ENCODE results near the gene SYCP2. TPM values are rescaled to one million over a fixed set of nuclear protein-coding genes. Genes with fewer than 3 reads are reported as not detected.

Gene SYCP2
- total and polyA plus RNA-seq, 7 donors, result 0.50 to 7.8 (median 1.6) TPM

DNA sequence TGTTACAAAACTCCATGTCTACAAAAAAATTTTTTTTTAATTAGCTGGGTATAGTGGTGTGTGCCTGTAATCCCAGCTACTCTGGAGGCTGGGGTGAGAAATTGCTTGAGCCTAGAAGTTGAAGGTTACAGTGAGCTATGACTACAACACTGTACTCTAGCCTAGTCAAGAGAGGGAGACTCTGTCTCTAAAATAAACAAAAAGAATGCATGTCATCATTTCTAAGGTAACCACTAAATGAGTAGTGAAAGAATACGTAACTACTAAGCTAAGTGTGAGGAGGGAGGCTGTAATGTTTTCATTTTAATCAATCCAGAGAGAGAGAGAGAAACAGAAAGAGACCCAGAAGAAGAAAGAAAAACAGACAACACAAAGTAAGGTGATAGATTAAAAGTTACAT, 9.9 kb downstream of the SYCP2 start:
- no peak for DNase-seq
- Histone ChIP-seq H3K4me1 (peaks cover 0 to 4% (median 0%) of the 10 kb centered on the region in 4 donors), H3K4me3 (no peak overlapping the region), H3K27ac (no peak overlapping the region), H3K36me3 (no peaks in the 10 kb centered on the region), H3K27me3 (no peaks in the 10 kb centered on the region), H3K9me3 (no peaks in the 10 kb centered on the region)
- intact Hi-C loops (cut with DNase I), result no loop called here
- 92 to 98% methylated on average over 1 of the region's 1 CpG for WGBS, 2 donors
- TF ChIP-seq POLR2AphosphoS5 (IDR thresholded peaks at IDR 0.05), result no peak
- TF ChIP-seq, protein P1, sequence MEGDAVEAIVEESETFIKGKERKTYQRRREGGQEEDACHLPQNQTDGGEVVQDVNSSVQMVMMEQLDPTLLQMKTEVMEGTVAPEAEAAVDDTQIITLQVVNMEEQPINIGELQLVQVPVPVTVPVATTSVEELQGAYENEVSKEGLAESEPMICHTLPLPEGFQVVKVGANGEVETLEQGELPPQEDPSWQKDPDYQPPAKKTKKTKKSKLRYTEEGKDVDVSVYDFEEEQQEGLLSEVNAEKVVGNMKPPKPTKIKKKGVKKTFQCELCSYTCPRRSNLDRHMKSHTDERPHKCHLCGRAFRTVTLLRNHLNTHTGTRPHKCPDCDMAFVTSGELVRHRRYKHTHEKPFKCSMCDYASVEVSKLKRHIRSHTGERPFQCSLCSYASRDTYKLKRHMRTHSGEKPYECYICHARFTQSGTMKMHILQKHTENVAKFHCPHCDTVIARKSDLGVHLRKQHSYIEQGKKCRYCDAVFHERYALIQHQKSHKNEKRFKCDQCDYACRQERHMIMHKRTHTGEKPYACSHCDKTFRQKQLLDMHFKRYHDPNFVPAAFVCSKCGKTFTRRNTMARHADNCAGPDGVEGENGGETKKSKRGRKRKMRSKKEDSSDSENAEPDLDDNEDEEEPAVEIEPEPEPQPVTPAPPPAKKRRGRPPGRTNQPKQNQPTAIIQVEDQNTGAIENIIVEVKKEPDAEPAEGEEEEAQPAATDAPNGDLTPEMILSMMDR (IDR thresholded peaks at IDR 0.05), result no peak
- TF ChIP-seq POLR2A (IDR thresholded peaks at IDR 0.05), result no peak
- TF ChIP-seq EP300 (IDR thresholded peaks at IDR 0.05), result no peak

DNA sequence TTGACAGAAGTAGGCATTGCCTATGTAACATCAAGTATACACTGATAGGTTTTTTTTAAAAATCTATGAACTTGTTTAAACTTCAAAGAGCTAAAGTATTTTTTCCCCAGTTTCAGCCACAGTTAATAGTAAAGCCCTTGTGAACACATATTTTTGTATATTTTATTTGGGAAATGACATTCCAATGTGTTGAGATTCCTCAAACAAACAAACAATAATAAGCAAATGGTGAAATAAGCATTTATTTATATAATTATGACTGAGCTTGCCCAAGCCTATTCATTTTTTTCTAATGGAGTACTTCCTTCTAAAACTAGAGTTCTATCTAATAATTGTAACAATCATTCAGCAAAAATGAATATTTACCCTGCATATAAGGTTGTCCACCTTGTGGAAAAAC, 12.5 kb downstream of the SYCP2 start:
- no peak for TF ChIP-seq POLR2A (IDR thresholded peaks at IDR 0.05)
- no peak for TF ChIP-seq EP300 (IDR thresholded peaks at IDR 0.05)
- TF ChIP-seq, protein P1 (IDR thresholded peaks at IDR 0.05), result no peak
- TF ChIP-seq POLR2AphosphoS5 (IDR thresholded peaks at IDR 0.05), result no peak
- intact Hi-C loops (cut with DNase I), result no loop called here
- Histone ChIP-seq H3K4me3 (no peak overlapping the region), H3K27me3 (no peaks in the 10 kb centered on the region), H3K9me3 (no peaks in the 10 kb centered on the region), H3K4me1 (peaks cover 0 to under 1% (median 0%) of the 10 kb centered on the region in 4 donors), H3K36me3 (no peaks in the 10 kb centered on the region), H3K27ac (no peak overlapping the region)
- no peak for DNase-seq

DNA sequence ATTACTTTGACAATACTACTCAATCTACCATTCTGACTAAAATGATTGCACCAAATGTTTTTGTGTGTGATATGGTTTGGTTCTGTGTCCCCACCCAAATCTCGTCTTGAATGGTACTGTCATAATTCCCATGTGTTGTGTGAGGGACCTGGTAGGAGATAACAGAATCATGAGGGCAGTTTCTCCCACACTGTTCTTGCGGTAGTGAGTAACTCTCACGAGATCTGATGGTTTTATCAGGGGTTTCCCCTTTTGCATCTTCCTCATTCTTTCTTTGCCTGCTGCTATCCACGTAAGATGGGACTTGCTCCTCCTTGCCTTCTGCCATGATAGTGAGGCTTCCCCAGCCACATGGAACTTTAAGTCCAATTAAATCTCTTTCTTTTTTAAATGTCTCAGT, 20.8 kb downstream of the SYCP2 start:
- intact Hi-C loops (cut with DNase I), result no loop called here
- 40 to 58% methylated on average over 4 of the region's 4 CpGs for WGBS, 2 donors

DNA sequence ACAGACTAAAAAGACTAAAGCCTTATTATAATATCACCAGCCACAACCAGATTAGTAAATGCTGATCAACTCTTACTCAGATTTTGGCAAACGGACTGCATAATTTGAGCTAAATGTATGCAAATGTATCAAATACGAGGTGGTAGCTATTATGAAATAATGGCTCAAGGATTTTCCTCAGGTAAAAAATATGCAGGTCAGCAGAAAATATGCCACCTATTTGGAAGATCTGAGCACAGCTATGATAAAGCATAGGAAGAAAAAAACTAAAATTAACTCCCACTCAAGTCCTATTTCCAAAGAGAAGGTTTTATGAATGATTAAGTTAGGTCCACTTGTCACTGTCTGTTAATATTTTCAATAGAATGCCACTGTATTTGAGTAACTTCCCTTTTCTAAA, 22.4 kb downstream of the SYCP2 start:
- H3K36me3 ChIP-seq, result no peaks in the 10 kb centered on the region
- H3K4me1 ChIP-seq, result no peaks in the 10 kb centered on the region
- intact Hi-C loops (cut with DNase I), result no loop called here
- no peak for TF ChIP-seq EP300 (IDR thresholded peaks at IDR 0.05)
- TF ChIP-seq, protein P1 (IDR thresholded peaks at IDR 0.05), result no peak
- no peak for TF ChIP-seq POLR2AphosphoS5 (IDR thresholded peaks at IDR 0.05)
- TF ChIP-seq POLR2A (IDR thresholded peaks at IDR 0.05), result no peak
- WGBS, 2 donors, result 87% methylated on average over 2 of the region's 2 CpGs
- H3K9me3 ChIP-seq, result no peaks in the 10 kb centered on the region
- H3K27ac ChIP-seq, result no peak overlapping the region
- H3K4me3 ChIP-seq, result no peak overlapping the region
- no peak for DNase-seq
- no peaks in the 10 kb centered on the region for H3K27me3 ChIP-seq

More for the DNA sequence above, 20.8 kb downstream of the SYCP2 start:
- Histone ChIP-seq H3K27ac (no peak overlapping the region), H3K4me3 (no peak overlapping the region), H3K4me1 (no peaks in the 10 kb centered on the region), H3K36me3 (no peaks in the 10 kb centered on the region), H3K27me3 (no peaks in the 10 kb centered on the region), H3K9me3 (no peaks in the 10 kb centered on the region)
- no peak for TF ChIP-seq POLR2AphosphoS5 (IDR thresholded peaks at IDR 0.05)
- no peak for TF ChIP-seq POLR2A (IDR thresholded peaks at IDR 0.05)
- TF ChIP-seq, protein P1 (IDR thresholded peaks at IDR 0.05), result no peak
- TF ChIP-seq EP300 (IDR thresholded peaks at IDR 0.05), result no peak
- DNase-seq, result no peak

DNA sequence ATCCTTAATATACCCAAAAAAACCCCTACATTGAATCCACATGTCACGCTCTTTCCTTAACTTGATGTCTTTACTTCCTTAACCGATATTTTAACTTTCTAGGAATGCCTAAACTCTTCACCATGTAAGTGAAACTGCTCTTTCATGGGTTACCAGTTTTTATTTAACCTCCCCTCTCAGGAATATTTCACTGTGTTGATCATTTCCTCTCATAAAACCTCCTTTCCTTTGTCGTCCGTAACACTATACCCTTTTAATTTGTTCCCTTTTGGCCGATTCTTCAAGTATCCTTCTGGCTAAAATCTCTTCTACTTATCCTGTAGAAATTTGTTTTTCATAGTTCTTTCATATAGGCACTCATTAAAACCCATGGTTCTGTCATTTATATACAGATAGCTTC, 24.6 kb downstream of the SYCP2 start:
- intact Hi-C loops (cut with DNase I), result no loop called here
- no peaks in the 10 kb centered on the region for H3K27me3 ChIP-seq
- no peaks in the 10 kb centered on the region for H3K4me1 ChIP-seq
- no peaks in the 10 kb centered on the region for H3K36me3 ChIP-seq
- no peaks in the 10 kb centered on the region for H3K9me3 ChIP-seq
- WGBS, 2 donors, result 83 to 86% methylated on average over 5 of the region's 5 CpGs
- no peak overlapping the region for H3K27ac ChIP-seq
- H3K4me3 ChIP-seq, result no peak overlapping the region
- no peak for DNase-seq
- TF ChIP-seq POLR2A (IDR thresholded peaks at IDR 0.05), result no peak
- TF ChIP-seq EP300 (IDR thresholded peaks at IDR 0.05), result no peak
- no peak for TF ChIP-seq POLR2AphosphoS5 (IDR thresholded peaks at IDR 0.05)
- TF ChIP-seq, protein P1 (IDR thresholded peaks at IDR 0.05), result no peak

All from sigmoid colon (tissue), 7 donors.